HepG2 (cell line): Measurements from ENCODE around the gene AUH. TPM values are rescaled to one million over a fixed set of nuclear protein-coding genes. Genes with fewer than 3 reads are reported as not detected.

ENCODE experiments used
- ATM ChIP-seq: fragments of 450-650 bp; IDR thresholded peaks from 2 replicates; pipeline ENCODE4 v1.7.1; 2017; ENCODE audit warnings: mild to moderate bottlenecking, borderline replicate concordance
- CBX5 ChIP-seq: sonication (generic); formaldehyde crosslinking; IDR thresholded peaks from 2 replicates; pipeline ENCODE4 v1.4.0; 2020; ENCODE audit warnings: missing genetic modification reagents, borderline replicate concordance
- CEBPG ChIP-seq: IDR thresholded peaks from 2 replicates; pipeline ENCODE4 v1.6.1; 2016
- ESRRA ChIP-seq: sonication (generic); formaldehyde crosslinking; IDR thresholded peaks from 2 replicates; pipeline ENCODE4 v1.5.1; 2020; ENCODE audit warnings: mild to moderate bottlenecking, low read depth, missing genetic modification reagents
- FOSL1 ChIP-seq: sonication (generic); formaldehyde crosslinking; IDR thresholded peaks from 2 replicates; pipeline ENCODE4 v1.9.0; 2021; ENCODE audit warnings: missing genetic modification reagents, borderline replicate concordance
- MXD4 ChIP-seq: IDR thresholded peaks from 2 replicates; pipeline ENCODE4 v1.6.1; 2016; ENCODE audit warnings: mild to moderate bottlenecking, missing biosample characterization, missing genetic modification reagents
- NCOA1 ChIP-seq: sonication (generic); formaldehyde crosslinking; IDR thresholded peaks from 2 replicates; pipeline ENCODE4 v1.9.0; 2021; ENCODE audit warnings: missing genetic modification reagents
- POGZ ChIP-seq: sonication (generic); formaldehyde crosslinking; IDR thresholded peaks from 2 replicates; pipeline ENCODE4 v1.4.0; 2020; ENCODE audit warnings: mild to moderate bottlenecking, missing genetic modification reagents
- SP5 ChIP-seq: IDR thresholded peaks from 2 replicates; pipeline ENCODE4 v1.6.1; 2016; ENCODE audit warnings: low read depth, borderline replicate concordance
- YEATS2 ChIP-seq: sonication (generic); formaldehyde crosslinking; IDR thresholded peaks from 2 replicates; pipeline ENCODE4 v1.4.0; 2020; ENCODE audit warnings: missing genetic modification reagents, borderline replicate concordance
- ZBTB2 ChIP-seq: sonication (generic); formaldehyde crosslinking; IDR thresholded peaks from 2 replicates; pipeline ENCODE4 v1.8.0; 2022; ENCODE audit warnings: low read depth, missing genetic modification reagents
- ZBTB40 ChIP-seq, 2 experiments: fragments of 450-650 bp in 1 of 2; sonication (generic) in 1 of 2; formaldehyde crosslinking in 1 of 2; IDR thresholded peaks; 2 replicates each; pipeline versions ENCODE4 v1.6.1 to v1.8.0; 2016 to 2022; ENCODE audit warnings: antibody characterized with exemption in 1 of 2, mild to moderate bottlenecking in 1 of 2, missing genetic modification reagents in 1 of 2
- ZFP36L2 ChIP-seq: sonication (generic); formaldehyde crosslinking; IDR thresholded peaks from 2 replicates; pipeline ENCODE4 v1.4.0; 2020; ENCODE audit warnings: missing genetic modification reagents
- ZMYM3 ChIP-seq: sonication (generic); formaldehyde crosslinking; IDR thresholded peaks from 2 replicates; pipeline ENCODE4 v1.5.1; 2020; ENCODE audit warnings: mild to moderate bottlenecking, missing genetic modification reagents
- ZNF317 ChIP-seq: sonication (generic); formaldehyde crosslinking; IDR thresholded peaks from 2 replicates; pipeline ENCODE4 v1.5.0; 2020; ENCODE audit warnings: mild to moderate bottlenecking, missing genetic modification reagents
- ZNF563 ChIP-seq: sonication (generic); formaldehyde crosslinking; IDR thresholded peaks from 2 replicates; pipeline ENCODE4 v1.8.0; 2022; ENCODE audit warnings: mild to moderate bottlenecking, moderate library complexity, missing genetic modification reagents
- ZSCAN9 ChIP-seq: IDR thresholded peaks from 2 replicates; pipeline ENCODE4 v1.6.1; 2016; ENCODE audit warnings: borderline replicate concordance
- polyA plus RNA-seq, 8 experiments: library from polyadenylated mRNA; depleted of rRNA in 3 of 8; stranded (reverse) in 7 of 8; unstranded in 1 of 8; fragments of >200 nt; fragmentation: Illumina TruSeq in 4 of 8; extraction: Trizol in 4 of 8; gene quantifications; 2 replicates each; pipeline versions ENCODE4 v1.2.1 to v1.2.3, GENCODE V29; 2011 to 2016; ENCODE audit warnings: low read depth in 4 of 8, missing spikeins in 1 of 8, mixed read lengths in 1 of 8; ENCODE audit not compliant: insufficient read depth in 1 of 8
- total RNA-seq, 5 experiments: library from RNA; depleted of rRNA; stranded (reverse); fragments of >200 nt; fragmentation: Illumina TruSeq; extraction: Trizol; gene quantifications; 2 replicates each; pipeline ENCODE4 v1.2.3, GENCODE V29; 2016; ENCODE audit warnings: low read depth in 1 of 5

Gene AUH
- total and polyA plus RNA-seq, 2 of the 13 experiments (the other 11 are each of a cell fraction or from before 2014, with no cell fraction given): 25.8 to 31.9 TPM

GRCh38 chr9:91197232-91198181 lies 164.2 kb downstream of the AUH start (continued):
- TF ChIP-seq ZFP36L2 (CRISPR knock-in tag) (0 out of 2 replicates have a peak, but pooled peaks have one; percentile 61), CEBPG (peak; percentile 99), ZBTB2 (CRISPR knock-in tag) (no peak), SP5 (CRISPR knock-in tag) (peak; percentile 63), ZNF563 (no peak), ZBTB40 (IDR thresholded peaks at IDR 0.05) (no peak), ZBTB40 (CRISPR knock-in tag; IDR thresholded peaks at IDR 0.05) (peak; percentile 56; the same call in 1 of the 2 replicates), ESRRA (CRISPR knock-in tag) (peak; percentile 74), YEATS2 (peak; percentile 65; the same call in 1 of the 2 replicates), POGZ (CRISPR knock-in tag) (peak; percentile 87), ATM (peak; percentile 99; the same call in 1 of the 2 replicates), FOSL1 (peak; percentile 97), CBX5 (CRISPR knock-in tag) (peak; percentile 99), MXD4 (peak; percentile 92), ZMYM3 (CRISPR knock-in tag) (peak; percentile 77; the same call in 1 of the 2 replicates), ZNF317 (CRISPR knock-in tag) (no peak), ZSCAN9 (CRISPR knock-in tag) (peak; percentile 83; the same call in 1 of the 2 replicates), NCOA1 (CRISPR knock-in tag) (peak; percentile 66; the same call in 1 of the 2 replicates)
